GM21619 (cell line): ENCODE results near the gene ONECUT3.

Source experiments
- ATAC-seq: cut with Tn5 transposase; IDR thresholded peaks from one replicate; pipeline ENCODE4 v1.9.1; 2021; ENCODE audit not compliant: unreplicated experiment

Gene ONECUT3

DNA sequence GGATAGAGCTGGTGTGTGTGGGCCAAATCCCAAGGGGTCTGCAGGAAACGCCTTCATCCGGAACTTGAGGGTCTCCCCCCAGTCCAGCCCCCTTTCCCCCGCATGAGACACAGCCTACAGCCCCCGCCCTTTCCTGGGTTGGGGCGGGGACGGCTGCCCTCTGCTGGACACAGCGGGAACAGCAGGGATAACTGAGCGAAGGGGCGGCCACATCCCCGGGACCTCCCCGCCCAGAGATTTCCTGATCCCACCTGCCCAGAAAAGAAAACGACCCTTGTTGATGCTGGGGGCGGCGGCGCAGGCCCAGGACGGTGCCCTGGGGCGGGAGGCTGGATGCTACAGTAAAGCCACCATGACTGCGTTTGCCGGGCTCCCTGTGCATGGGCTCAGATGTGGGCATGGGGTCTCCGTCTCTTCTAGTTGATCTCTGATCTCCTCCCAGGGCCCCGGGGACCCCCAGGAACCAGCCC, 14.2 kb downstream of the ONECUT3 start:
- ATAC-seq, result no peak

DNA sequence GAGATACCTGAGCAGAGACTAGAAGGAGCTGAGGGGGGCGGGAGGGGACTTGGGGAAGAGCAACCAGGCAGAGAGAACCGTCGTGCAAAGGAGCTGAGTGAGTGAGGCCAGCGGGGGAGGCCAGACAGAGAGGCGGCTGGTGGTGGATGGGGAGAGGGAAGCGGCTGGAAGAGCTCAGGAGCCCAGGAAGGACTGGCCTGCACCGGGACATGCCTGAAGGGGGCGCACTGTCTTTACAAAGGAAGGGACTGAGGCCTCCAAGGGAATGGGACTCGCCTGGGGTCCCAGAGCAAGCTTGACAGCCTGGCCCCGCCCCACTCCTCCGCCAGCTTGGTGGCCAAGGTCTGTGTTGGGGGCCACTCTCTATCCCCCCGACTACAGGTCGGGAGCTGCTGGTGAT, 14.9 kb downstream of the ONECUT3 start:
- no peak for ATAC-seq

DNA sequence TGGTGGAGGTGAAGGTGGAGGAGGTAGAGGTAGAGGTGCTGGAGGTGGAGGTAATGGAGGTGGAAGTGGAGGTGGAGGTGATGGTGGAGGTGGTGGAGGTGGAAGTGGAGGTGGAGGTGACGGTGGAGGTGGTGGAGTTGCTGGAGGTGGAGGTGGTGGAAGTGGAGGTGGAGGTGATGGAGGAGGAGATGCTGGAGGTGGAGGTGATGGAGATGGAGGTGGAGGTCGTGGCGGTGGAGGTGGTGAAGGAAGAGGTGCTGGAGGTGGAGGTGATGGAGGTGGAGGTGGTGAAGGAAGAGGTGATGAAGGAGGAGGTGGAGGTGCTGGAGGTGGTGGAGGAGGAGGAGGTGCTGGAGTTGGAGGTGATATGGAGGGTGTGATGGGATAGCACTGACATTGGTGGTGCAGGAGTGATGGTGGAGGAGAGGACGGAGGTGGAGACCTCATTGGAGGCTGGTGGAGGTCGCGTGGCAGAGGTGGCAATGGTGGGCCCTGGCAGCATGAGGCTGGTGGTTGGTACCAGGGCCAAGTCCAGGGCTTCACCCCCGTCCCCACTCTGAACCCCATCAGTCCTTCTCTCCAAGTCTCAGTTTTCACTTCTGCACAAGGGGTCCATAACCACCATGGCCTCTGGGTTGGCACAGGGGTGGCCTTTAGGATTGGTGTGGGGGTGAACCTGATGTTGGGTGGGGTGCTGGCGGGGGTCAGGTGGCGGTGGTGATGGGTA, 15.8 kb downstream of the ONECUT3 start:
- no peak for ATAC-seq

DNA sequence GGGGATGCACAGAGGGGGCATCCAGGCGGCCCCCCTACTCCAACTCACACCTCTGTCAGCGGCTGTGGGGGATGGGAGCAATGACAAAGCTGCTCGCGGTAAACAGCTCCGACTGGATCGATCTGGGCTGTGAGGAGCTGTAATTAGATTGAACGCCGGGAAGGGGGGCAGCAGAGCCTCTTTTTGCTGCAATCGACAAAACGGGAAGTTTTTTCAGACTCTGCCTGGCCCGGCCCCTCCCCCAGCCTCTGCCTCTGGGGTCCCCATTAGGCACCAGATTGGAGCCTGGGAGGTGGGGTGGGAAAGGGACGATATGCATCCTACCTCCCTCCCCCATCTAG, 16.3 kb downstream of the ONECUT3 start:
- ATAC-seq, result no peak

DNA sequence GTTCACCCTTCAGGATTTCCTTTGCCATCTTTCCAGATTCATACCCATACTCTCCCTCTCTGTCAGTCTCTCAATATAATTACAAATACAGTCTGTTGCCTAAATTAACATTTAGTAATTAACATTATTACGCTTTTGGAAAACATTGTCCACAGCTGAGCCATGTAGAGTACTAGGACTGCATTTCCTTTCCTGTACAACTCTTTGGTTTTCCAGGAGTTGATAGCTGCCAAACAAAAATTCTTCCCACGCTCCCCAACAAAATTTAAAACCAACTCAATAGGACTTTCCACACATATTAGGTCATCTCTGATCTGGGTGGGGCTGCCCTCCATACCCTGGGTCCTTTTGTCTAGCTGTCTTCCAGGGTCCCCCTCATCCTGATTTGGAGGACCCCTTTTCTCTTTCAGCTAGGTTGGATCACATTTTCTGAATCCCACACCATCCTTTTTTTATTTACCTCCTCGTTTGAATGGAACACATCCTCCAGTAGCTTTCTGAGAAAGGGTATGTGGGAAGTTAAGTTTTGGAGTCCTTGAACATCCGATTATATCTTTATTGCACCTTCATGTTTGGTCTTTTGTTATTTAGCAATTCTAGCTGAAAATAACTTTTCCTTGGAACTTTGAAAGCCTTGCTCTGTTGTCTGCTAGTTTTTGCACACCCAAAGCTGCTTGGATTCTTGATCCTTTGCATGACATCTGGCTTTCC, 17.7 kb downstream of the ONECUT3 start:
- ATAC-seq, result no peak

DNA sequence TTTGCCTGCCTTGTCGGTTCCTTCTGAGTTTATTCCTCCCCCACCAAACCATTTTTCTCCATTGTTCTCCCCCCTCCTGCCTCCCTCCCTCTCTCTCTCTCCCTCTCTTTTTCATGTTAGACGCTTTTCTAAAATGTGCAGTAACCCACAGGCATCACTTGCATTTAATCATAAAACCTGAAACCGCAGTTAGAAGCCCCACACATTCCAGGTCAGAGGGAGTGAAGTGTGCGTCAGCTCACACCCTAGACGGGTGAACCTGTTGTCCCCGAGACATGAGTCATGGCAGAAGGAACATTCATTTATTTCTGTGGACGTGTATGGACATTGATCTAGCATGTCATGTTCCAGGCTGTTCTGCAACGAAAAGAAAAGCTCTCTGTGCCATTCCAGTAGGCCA, 19.9 kb downstream of the ONECUT3 start:
- ATAC-seq, result no peak

DNA sequence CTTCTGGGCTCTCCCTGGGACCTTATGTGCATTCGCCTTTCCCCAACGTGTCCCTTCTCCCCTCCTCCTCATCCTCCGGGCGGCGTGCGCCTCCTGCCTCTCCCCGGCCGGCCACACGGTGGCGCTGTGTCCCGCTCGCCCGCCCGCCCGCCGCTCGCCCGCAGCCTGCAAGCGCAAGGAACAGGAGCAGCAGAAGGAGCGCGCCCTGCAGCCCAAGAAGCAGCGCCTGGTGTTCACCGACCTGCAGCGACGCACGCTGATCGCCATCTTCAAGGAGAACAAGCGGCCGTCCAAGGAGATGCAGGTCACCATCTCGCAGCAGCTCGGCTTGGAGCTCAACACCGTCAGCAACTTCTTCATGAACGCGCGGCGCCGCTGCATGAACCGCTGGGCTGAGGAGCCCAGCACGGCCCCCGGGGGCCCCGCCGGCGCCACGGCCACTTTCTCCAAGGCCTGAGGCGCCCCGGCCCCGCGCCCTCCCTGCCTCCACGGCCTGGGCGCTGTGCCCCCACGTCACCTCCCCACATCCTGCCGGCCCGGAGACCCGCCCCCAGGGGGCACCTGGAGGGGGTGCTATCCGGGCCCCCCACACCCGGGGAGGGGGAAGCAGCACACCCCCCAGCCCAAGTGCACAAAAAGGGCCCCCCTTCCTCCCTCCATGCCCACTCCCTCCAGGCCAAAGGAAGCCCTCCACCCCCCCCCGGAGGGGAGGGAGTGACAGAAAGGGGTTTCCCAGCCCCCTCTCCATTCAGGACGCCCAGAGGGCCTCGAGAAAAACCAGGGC, 21.9 kb downstream of the ONECUT3 start:
- ATAC-seq, result no peak

DNA sequence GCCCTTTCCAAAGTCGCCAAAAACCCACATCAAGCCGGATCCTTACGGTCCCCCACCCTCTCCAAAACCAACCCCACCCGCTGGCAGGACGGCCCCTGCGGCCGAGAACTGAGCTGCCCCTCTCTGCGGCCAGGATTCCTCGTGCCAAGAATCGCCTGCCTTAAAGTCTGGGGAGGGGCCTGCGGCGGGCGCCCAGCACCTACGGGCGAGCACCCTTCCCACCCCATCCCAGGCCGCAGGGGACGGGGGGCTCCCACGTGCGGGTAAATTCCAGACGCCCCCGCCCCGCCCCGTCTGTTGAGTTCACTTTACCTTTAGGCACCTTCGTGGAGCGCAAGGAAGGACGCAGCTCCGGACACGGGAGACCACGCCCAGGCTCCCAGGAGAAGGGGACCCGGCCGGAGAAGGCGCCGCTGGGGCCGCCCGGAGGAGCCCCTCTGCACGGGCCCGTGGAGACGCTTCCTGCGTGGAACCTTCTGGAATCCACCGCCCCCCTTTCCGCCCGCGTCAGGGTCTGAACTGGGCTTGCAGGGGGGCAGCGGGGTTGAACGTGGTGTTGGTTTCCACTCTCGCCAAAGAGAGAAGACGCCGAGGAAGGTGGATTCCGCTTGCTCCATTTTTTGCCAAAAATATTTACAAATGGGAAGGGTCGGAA, 22.8 kb downstream of the ONECUT3 start:
- no peak for ATAC-seq

DNA sequence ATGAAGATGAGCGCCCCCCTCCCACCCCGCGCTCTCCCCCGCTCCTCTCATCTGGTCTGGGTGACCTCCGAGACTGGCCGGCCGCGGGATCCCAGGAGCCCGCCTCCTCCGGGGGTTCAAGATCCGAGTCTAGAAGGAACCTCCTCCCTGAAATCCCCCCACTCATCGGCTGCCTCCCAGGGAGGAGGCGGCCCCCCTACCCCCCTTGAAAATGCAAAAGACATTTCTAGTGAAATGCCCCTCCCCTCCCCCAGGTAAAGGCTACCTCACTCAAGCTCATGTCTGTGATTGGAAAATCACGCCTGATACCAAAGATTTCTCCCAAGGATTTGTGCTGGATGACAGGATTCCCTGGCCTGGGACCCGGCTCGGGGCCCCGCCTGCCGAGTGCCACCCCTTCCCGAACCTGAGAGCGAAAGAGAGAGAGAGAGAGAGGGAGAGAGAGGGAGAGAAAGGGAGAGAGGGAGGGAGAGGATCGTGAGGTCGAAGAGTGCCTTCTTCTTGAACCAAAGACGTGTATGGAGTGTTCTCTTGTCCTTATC, 23.4 kb downstream of the ONECUT3 start:
- ATAC-seq, result no peak

DNA sequence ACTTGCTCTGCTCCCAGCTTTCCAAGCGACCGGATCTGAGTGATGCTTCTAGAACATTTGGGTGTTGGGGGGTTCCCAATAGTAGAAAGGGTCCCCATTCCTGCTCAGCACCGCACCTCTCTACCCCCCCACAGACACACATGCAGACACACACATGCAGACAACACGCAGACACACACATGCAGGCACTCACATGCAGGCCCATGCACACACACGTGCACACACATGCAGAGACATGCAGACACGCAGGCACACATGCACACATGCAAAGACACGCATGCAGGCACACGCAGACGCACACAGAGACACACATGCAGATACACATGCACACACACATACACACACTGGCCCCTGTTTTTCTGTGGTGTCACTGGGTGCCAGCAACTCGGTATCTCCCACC, 23.8 kb downstream of the ONECUT3 start:
- ATAC-seq, result no peak

DNA sequence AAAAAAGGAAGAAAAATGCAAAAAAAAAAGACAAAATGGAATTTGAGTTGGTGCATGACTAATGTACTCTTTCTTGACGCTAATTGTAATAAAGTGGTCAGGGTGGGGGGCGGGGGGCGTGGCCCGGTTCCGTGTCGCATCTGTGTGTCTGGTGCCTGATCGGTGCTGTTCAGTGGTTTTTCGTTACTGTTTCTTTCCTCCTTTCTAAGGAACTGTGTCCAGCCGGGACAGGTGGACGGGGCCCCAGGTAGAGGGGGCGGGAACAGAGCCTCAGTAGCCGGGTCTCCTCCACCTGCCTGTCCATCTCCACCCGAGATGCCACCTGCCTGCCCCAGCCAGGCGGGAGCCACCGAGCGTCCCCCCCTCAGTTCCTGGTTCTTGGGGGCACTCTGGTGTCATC, 26.3 kb downstream of the ONECUT3 start:
- no peak for ATAC-seq

DNA sequence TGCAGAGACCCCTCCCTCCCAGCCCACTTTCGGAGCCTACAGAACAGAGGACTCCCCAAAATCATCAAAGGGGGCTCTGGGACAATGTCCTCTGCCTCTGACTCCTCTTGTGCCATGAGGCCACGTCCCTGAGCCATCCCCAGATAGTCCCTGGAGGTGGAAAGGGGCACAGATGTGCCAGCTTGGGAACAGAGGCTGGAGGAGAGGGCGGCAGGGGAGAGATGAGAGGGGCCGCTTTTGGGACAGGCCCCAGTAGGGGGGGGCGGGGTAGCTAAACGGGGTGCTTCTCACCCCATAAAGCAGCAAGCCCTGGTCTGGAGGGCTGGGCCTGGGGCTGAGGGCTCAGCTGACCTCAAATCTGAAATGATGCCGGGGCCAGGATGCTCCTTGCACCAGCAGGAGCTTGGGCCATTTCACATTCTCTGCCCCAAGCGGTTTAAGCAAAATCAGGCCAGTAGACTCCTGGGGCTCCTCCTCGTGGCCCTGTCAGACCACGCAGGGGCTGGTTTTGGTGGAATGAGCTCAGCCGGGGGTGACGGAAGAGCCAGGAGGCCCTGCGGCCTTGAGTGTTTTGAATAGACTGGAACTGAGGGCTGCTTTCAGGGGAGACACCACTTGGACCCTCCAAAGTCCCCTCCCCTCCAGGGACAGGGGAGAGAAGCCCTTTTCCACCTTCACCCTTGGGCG, 27.1 kb downstream of the ONECUT3 start:
- ATAC-seq, result no peak

DNA sequence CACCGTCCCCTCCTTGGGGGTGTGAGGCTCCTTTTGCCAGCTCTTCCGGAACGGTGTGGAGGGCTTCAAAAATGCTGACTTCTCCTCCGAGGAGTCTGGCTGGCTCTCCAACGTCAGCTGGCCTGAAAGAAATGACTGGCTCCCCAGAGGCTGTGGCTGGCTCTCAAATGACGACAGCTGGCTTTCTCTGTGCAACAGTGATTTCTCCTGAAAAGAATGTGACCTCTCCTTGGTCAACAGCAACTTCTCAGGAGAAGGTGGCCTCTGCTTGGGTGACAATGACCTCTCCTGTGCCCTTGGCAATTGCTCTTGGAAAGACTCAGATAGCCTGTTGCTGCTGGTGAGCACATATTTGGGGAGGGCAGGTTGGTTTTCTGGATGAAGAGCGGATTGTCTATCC, 29.2 kb downstream of the ONECUT3 start:
- no peak for ATAC-seq

DNA sequence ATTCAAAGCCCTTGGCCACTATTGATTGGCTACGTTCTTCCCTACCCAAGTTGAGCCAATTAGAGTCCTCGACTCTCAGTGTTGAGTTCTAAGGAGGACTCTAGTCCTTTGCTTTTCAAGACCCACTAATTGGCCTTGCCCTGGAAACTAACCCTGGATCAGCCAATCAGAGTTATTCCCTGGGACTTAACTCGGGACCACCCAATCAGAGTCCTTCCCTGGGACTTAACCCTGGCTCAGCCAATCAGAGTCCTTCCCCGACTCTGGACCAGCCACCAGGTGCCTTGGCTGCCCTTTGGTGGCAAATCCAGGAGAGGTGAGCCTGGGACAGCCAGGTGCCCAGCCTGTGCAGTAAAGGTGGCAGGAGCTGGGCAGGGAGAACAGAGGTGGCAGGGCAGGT, 30.0 kb downstream of the ONECUT3 start:
- no peak for ATAC-seq

DNA sequence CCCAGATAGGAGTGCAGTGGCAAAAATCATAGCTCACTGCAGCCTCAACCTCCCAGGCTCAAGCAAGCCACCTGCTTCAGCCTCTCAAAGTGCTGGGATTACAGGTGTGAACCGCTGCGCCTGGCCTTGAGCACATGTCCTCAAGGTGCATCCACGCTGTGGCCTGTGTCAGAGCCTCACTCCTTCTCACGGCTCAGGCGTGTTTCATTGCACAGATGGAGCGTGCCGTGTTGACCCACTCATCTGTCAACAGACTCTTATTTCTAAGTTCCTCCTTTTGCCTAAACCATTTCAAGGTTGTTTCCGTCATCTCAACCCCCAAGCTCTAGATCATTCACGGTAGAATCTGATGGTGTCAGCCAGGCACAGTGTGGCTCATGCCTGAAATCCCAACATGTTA, 30.6 kb downstream of the ONECUT3 start:
- ATAC-seq, result no peak

DNA sequence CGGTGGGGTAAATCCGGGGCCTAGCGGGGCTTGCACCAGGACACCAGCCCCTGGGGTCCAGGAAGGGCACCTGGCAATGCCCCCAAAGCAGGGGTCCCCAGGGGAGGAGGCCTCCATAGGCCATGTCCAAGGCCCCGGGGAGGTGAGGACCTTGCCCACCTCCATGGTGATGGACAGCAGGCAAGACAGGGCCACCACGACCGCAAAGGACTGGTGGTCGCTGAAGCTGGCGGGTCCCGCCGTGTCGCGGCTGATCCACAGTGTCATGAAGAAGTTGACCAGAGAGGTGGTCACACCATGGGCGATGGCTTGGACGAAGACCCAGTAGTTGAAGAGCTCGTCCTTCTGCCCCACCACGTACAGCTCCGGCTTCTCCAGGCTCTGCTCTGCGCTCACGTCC, 32.0 kb downstream of the ONECUT3 start:
- no peak for ATAC-seq

DNA sequence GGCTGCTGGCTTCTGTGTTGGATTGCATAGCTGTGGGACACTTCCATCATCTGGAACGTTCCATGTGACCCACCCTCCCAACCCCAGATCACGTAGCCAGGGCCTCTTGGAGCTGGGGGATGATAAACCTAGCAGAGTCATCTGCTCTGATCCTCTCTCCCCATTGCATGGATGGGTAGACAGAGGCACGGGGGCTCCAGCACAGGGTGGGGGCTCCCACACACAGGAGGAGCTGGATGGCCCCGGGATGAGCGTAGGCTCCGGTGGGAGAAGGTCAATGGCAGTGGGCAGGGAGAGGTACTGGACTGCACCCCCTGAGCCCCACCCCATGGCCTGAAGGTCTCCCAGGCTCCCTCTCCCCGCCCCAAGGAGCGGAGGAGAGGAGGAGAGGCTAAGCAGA, 33.4 kb downstream of the ONECUT3 start:
- ATAC-seq, result no peak

DNA sequence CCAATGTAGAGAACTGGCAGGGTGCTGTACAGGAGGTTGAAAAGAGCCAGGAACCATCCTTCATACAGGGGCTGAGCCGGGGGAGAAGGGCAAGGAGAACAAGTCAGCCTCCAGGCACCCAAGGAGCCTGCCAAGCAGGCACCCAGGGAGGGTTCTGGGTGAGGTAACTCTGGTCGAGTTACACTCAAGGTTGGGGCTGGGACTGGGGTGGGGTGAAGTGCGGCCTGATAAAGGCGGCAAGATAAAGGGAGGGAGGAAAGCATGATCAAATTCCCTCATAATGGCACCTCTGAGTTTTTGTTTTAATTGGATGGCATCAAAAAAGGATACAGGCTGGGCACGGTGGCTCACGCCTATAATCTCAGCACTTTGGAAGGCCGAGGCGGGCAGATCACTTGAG, 33.8 kb downstream of the ONECUT3 start:
- no peak for ATAC-seq

DNA sequence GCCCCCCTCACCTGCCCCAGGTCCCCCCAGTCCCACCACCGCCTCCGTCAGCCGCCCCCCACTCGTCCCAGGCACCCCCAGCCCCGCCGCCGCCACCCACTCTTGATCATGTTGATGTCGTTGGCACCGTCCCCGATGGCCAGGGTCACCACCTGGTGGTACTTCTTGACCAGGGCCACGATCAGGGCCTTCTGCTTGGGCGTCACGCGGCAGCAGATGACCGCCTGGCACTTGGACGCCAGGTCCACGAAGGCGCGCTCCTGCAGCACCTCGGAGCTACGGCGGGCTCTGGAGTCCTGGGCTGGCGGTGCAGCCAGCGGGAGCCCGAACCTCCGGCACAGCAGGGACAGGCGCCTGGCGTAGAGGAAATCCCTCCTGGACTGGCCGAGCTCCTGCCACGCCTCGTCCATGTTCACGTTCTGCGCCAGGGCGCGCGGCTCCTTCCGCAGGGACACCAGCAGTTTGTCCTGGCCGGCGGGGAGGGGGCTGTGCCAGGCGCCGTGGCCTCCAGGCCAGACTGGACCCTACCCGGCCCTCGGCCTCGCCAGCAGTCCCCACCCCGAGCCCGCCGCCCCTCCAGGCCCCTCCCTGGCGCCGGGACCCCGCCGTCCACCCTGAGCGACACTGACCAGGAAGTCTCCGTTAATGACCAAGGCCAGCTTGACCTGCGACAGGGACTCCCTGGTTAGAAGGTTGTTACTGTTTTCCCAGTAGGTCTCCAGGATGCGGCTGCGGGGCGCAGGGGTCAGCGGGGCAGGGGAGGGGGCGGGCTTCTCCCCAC, 36.1 kb downstream of the ONECUT3 start:
- no peak for ATAC-seq
